WTC11 (cell line): ENCODE measurements around the gene FHOD3. TPM values are rescaled to one million over a fixed set of nuclear protein-coding genes. Genes with fewer than 3 reads are reported as not detected.

Source experiments
- ATAC-seq: fragments of 200-7000 bp; cut with Tn5 transposase; 2 replicates; pipeline ENCODE4 v1.10.0; 2021; ENCODE audit warnings: mild to moderate bottlenecking, moderate library complexity
- CTCF ChIA-PET: fragments of 300-600 bp; sonication (Branson Sonifier 250); formaldehyde crosslinking; loops from one replicate; lab custom pipeline; 2021; ENCODE audit warnings: antibody characterized with exemption; lab: Charles Lee
- POLR2A ChIA-PET: fragments of 350-600 bp; sonication (Branson Sonifier 250); formaldehyde crosslinking; loops from one replicate; lab custom pipeline; 2021; ENCODE audit warnings: antibody characterized with exemption; lab: Charles Lee
- DNase-seq: peaks from one replicate; pipeline ENCODE4 v3.0.0; 2021; ENCODE audit warnings: low spot score
- H3K27ac Mint-ChIP-seq: 2 replicates; pipeline ENCODE4 v1.8.0; 2021; ENCODE audit warnings: mixed read lengths
- H3K27me3 Mint-ChIP-seq: 2 replicates; pipeline ENCODE4 v1.8.0; 2021; ENCODE audit warnings: low read depth, mild to moderate bottlenecking, moderate library complexity, mixed read lengths
- H3K36me3 Mint-ChIP-seq: 2 replicates; pipeline ENCODE4 v1.8.0; 2021; ENCODE audit warnings: mixed read lengths
- H3K4me1 Mint-ChIP-seq: 2 replicates; pipeline ENCODE4 v1.8.0; 2022; ENCODE audit warnings: mixed read lengths
- H3K4me3 Mint-ChIP-seq: 2 replicates; pipeline ENCODE4 v1.8.0; 2021; ENCODE audit warnings: mild to moderate bottlenecking, moderate library complexity, mixed read lengths
- H3K9me3 Mint-ChIP-seq: 2 replicates; pipeline ENCODE4 v1.8.0; 2021; ENCODE audit warnings: mixed read lengths
- AFF4 ChIP-seq: sonication (generic); formaldehyde crosslinking; IDR thresholded peaks from 2 replicates; pipeline ENCODE4 v1.8.1; 2023; ENCODE audit warnings: mild to moderate bottlenecking, missing genetic modification reagents, borderline replicate concordance
- AR ChIP-seq: fragments of 250-450 bp; sonication (Bioruptor Pico); IDR thresholded peaks from 2 replicates; pipeline ENCODE4 v1.9.0; 2021; ENCODE audit warnings: mild to moderate bottlenecking
- CBFB ChIP-seq: sonication (generic); formaldehyde crosslinking; IDR thresholded peaks from 2 replicates; pipeline ENCODE4 v1.8.1; 2022; ENCODE audit warnings: mild to moderate bottlenecking, low read depth, missing genetic modification reagents
- CREB1 ChIP-seq: sonication (generic); formaldehyde crosslinking; IDR thresholded peaks from 2 replicates; pipeline ENCODE4 v1.8.0; 2023; ENCODE audit warnings: mild to moderate bottlenecking, missing genetic modification reagents
- CREM ChIP-seq: sonication (generic); formaldehyde crosslinking; IDR thresholded peaks from 2 replicates; pipeline ENCODE4 v1.8.1; 2022; ENCODE audit warnings: mild to moderate bottlenecking, missing genetic modification reagents, moderate library complexity
- E2F5 ChIP-seq: sonication (generic); formaldehyde crosslinking; IDR thresholded peaks from 2 replicates; pipeline ENCODE4 v1.8.1; 2022; ENCODE audit warnings: mild to moderate bottlenecking, moderate library complexity, missing genetic modification reagents
- GABPB1 ChIP-seq: sonication (generic); formaldehyde crosslinking; IDR thresholded peaks from 2 replicates; pipeline ENCODE4 v1.8.1; 2023; ENCODE audit warnings: mild to moderate bottlenecking, missing genetic modification reagents
- GTF2I ChIP-seq: fragments of 250-450 bp; sonication (Bioruptor Pico); conservative IDR thresholded peaks from 2 replicates; pipeline ENCODE4 v1.4.0; 2021; ENCODE audit warnings: mild to moderate bottlenecking
- IRF1 ChIP-seq: sonication (generic); formaldehyde crosslinking; IDR thresholded peaks from 2 replicates; pipeline ENCODE4 v1.8.0; 2023; ENCODE audit warnings: missing genetic modification reagents
- IRF2 ChIP-seq: sonication (generic); formaldehyde crosslinking; IDR thresholded peaks from 2 replicates; pipeline ENCODE4 v1.8.0; 2022; ENCODE audit warnings: low read depth, missing genetic modification reagents, borderline replicate concordance
- NR2C2 ChIP-seq: sonication (generic); formaldehyde crosslinking; IDR thresholded peaks from 2 replicates; pipeline ENCODE4 v1.8.0; 2022; ENCODE audit warnings: mild to moderate bottlenecking, missing genetic modification reagents
- RORB ChIP-seq: fragments of 250-450 bp; sonication (Bioruptor Pico); IDR thresholded peaks from 2 replicates; pipeline ENCODE4 v1.9.0; 2021; ENCODE audit warnings: mild to moderate bottlenecking
- TEAD1 ChIP-seq: sonication (generic); formaldehyde crosslinking; IDR thresholded peaks from 2 replicates; pipeline ENCODE4 v1.8.0; 2022; ENCODE audit warnings: mild to moderate bottlenecking, missing genetic modification reagents
- USF1 ChIP-seq: sonication (generic); formaldehyde crosslinking; IDR thresholded peaks from 2 replicates; pipeline ENCODE4 v1.8.0; 2022; ENCODE audit warnings: mild to moderate bottlenecking, missing genetic modification reagents
- ZBTB43 ChIP-seq: sonication (generic); formaldehyde crosslinking; IDR thresholded peaks from 2 replicates; pipeline ENCODE4 v1.8.1; 2023; ENCODE audit warnings: mild to moderate bottlenecking, missing genetic modification reagents
- ZNF263 ChIP-seq: sonication (generic); formaldehyde crosslinking; IDR thresholded peaks from 2 replicates; pipeline ENCODE4 v1.8.1; 2022; ENCODE audit warnings: low read depth, mild to moderate bottlenecking, moderate library complexity, missing genetic modification reagents
- ZNF281 ChIP-seq: sonication (generic); formaldehyde crosslinking; IDR thresholded peaks from 2 replicates; pipeline ENCODE4 v1.8.0; 2023; ENCODE audit warnings: mild to moderate bottlenecking, missing genetic modification reagents
- total RNA-seq: library from RNA; stranded (reverse); gene quantifications from 3 replicates; pipeline ENCODE4 v1.2.3, GENCODE V29; 2021

Gene FHOD3
- total RNA-seq, 1 experiment from 2014 or later, result 3.8 TPM

GRCh38 chr18:36419188-36419899 lies 121.8 kb downstream of the FHOD3 start:
- Mint-ChIP-seq H3K27ac (no peak overlapping the region), H3K36me3 (no peaks in the 10 kb centered on the region), H3K4me3 (no peak overlapping the region), H3K4me1 (0 out of 2 replicates have a peak, but pooled peaks cover 3% of the 10 kb centered on the region), H3K27me3 (no peaks in the 10 kb centered on the region), H3K9me3 (no peaks in the 10 kb centered on the region)
- no peak for DNase-seq
- no peak for TF ChIP-seq IRF2 (CRISPR knock-in tag)
- POLR2A ChIA-PET, result no interaction called here
- ATAC-seq, result no peak
- CTCF ChIA-PET, result interaction anchor here (0.6 to 1.7 kb wide), 6 partner anchors 8 to 205 kb away, joined by 3 to 13 read pairs (median 3); no protein-coding TSS in a partner anchor

- no peak overlapping the region for H3K4me3 Mint-ChIP-seq
- H3K27ac Mint-ChIP-seq, result no peak overlapping the region
- ChIA-PET POLR2A (no interaction called here), CTCF (interaction anchor here (0.6 to 1.7 kb wide), 7 partner anchors 8 to 204 kb away, joined by 3 to 13 read pairs (median 3); no protein-coding TSS in a partner anchor)
- no peaks in the 10 kb centered on the region for H3K9me3 Mint-ChIP-seq
- DNase-seq (no peak), ATAC-seq (peak; percentile 89)
- 0 out of 2 replicates have a peak, but pooled peaks cover 3% of the 10 kb centered on the region for H3K4me1 Mint-ChIP-seq
- H3K36me3 Mint-ChIP-seq, result no peaks in the 10 kb centered on the region
- TF ChIP-seq AFF4 (CRISPR knock-in tag) (no peak), GTF2I (no peak), GABPB1 (CRISPR knock-in tag) (no peak), USF1 (CRISPR knock-in tag) (no peak), CREM (CRISPR knock-in tag) (no peak), AR (CRISPR knock-in tag) (no peak), RORB (no peak), TEAD1 (no peak), E2F5 (CRISPR knock-in tag) (no peak), ZNF263 (CRISPR knock-in tag) (no peak), CREB1 (CRISPR knock-in tag) (no peak), CBFB (no peak), IRF1 (CRISPR knock-in tag) (no peak), ZBTB43 (no peak), IRF2 (CRISPR knock-in tag) (no peak), ZNF281 (CRISPR knock-in tag) (no peak), NR2C2 (CRISPR knock-in tag) (no peak)
- H3K27me3 Mint-ChIP-seq, result no peaks in the 10 kb centered on the region
These were observed 122.5 kb downstream of the FHOD3 start for GRCh38 chr18:36419900-36420531.
